Dedifferentiated amniotic fluid mesenchymal stem cell (primary cell): ENCODE measurements around the gene TPM4.
"Not testable (repeated sequence)": the region's sequence is repeated elsewhere in the genome, so short reads cannot be mapped to it uniquely, and the experiment has no call there.

Source experiments
- DNase-seq: peaks from one replicate; pipeline ENCODE4 v3.0.0-alpha.2; 2016; ENCODE audit errors: extremely low spot score

The TPM4 gene

GRCh38 chr19:16073481-16073880 lies 2.8 kb upstream of the TPM4 start:
- no peak for DNase-seq

DNA sequence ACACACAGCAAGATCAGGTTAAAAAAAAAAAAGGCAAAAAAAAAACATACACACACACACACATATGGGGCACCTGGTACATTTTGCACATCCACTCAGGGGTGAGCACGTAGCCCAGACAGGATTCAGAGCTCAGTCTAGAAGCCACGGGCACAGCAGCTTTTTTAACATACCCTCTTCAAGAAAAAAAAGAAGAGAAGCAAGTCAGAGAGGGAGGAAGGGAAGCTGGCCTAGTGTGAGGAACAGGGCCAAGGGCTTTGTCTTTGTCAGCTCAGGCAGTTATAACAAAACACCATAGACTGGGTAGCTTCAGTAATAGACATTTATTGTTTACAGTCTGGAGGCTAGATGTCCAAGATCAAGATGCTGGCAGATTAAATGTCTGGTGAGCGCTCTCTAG lies 2.3 kb upstream of the TPM4 start:
- no peak for DNase-seq

GRCh38 chr19:16074488-16075365 lies 1.6 kb upstream of the TPM4 start:
- no peak for DNase-seq

DNA sequence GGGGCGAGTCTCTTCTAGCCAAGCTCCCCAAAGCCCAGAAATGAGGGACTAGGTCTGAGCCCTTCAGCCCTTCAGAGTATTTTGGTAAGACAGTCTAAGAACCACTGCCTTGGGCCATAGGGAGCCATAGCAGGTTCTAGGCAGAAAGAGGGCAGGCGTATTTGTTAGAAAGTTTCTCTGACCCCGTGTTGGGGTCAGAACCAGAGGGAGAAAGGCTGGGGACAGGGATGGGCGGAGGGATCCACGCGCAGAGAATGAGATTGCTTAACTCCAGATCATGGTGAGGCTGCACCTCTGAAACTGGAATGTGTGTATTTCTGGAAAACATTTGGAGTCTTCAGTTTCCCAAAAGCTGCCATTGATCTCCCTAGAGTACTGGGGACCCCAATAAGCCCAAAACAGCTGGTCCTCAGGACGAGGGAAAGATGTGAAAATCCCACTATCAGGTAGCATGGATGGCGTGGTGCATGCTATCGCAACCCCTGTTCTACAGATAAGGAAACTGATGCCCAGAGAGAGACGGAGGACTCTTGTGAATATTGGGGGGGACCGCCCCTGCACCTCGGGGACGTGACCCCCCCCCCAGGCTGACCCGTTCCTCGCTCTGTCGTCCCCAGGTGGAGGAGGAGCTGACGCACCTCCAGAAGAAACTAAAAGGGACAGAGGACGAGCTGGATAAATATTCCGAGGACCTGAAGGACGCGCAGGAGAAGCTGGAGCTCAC lies 703 bp upstream of the TPM4 start:
- no peak for DNase-seq

DNA sequence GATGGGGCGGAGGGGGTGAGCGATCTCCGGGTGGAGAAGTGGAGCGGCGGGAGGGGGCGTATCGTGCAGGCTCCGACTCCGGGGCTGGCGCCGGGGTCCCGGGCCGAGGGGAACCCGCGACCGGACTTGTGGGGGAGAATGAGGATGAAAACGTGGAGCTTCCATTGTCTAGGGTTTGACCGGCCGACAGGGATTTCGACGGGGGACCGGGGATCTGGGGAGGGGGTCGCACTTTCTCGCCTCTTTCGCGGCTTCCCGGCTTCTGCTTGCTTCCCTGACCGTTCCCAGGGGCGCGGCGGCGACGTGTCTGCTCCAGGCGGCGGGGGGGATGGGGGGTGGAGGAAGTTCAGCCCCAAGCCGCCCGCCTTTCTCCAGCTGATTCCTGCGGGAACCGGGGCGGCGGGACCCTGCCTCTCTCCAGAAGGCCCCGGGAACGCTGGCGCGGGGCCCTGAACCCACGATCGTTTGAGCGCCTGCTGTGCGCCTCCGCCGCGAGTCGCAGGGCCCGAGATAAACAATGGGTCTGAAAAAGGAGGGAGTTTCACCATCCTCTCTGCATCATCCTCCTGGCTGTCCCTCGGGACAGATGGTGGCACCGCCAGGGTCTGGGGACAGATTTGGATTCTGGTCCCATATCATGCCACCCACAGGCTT lies 790 bp downstream of the TPM4 start:
- no peak for DNase-seq

DNA sequence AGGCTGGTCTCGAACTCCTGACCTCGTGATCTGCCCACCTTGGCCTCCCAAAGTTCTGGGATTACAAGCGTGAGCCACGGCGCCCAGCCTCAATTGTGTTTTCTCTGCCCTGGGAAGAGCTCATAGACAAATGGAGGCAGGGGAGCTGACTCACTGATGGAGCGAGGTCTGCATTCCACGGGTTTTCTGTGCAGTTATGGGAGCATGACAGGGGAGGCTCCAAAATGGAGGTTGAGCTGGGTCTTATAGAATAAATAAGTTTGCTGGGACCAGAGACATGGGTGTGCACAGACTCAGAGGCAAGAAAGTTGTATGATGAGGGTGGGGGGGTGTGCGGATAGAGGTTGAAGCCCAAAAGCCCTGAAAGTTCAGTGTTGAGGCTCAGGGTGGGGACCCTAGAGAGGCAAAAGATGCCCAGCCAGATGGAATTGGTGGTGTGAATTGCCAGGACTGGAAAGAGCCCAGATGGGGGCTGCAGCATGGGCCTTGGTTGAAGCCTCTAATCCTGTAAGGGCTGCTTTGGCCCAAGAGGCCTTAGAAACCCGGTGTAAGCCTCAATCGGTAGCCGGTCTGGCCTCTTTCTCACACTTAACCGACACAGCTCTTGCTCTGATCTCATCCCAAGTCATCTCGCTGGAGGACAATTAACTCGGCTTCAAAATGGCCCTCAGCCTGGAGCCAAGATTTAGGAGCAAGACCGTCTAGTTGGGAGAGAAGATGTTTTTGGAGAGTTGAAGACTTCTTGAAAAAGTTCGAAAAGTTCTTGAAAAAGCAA lies 1.9 kb downstream of the TPM4 start:
- peak; percentile 58 for DNase-seq

GRCh38 chr19:16078759-16079707 lies 2.7 kb downstream of the TPM4 start:
- DNase-seq, result peak; percentile 98

GRCh38 chr19:16084067-16084685 lies 7.9 kb downstream of the TPM4 start:
- DNase-seq, result no peak

GRCh38 chr19:16085115-16085514 lies 8.8 kb downstream of the TPM4 start:
- no peak for DNase-seq

DNA sequence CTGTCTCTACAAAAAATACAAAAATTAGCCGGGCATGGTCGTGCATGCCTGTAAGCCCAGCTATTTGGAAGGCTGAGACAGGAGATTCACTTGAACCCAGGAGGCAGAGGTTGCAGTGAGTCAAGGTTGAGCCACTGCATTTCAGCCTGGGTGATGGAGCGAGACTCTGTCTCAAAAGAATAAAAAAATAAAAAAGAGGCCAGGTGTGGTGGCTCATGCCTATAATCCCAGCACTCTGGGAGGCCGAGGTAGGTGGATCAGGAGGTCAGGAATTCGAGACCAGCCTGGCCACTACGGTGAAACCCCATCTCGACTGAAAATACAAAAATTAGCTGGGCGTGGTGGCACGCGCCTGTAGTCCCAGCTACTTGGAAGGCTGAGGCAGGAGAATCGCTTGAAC lies 11.1 kb downstream of the TPM4 start:
- DNase-seq, result not testable (repeated sequence)

GRCh38 chr19:16087940-16088339 lies 11.6 kb downstream of the TPM4 start:
- no peak for DNase-seq

- DNase-seq, result no peak
Observed at GRCh38 chr19:16088351-16089009, 12.2 kb downstream of the TPM4 start.

- DNase-seq, result no peak
Observed at GRCh38 chr19:16089010-16089846, 12.9 kb downstream of the TPM4 start.

- DNase-seq, result no peak
Observed at GRCh38 chr19:16091546-16092475, 15.5 kb downstream of the TPM4 start.

GRCh38 chr19:16094360-16095070 lies 18.2 kb downstream of the TPM4 start:
- peak; percentile 49 for DNase-seq

DNA sequence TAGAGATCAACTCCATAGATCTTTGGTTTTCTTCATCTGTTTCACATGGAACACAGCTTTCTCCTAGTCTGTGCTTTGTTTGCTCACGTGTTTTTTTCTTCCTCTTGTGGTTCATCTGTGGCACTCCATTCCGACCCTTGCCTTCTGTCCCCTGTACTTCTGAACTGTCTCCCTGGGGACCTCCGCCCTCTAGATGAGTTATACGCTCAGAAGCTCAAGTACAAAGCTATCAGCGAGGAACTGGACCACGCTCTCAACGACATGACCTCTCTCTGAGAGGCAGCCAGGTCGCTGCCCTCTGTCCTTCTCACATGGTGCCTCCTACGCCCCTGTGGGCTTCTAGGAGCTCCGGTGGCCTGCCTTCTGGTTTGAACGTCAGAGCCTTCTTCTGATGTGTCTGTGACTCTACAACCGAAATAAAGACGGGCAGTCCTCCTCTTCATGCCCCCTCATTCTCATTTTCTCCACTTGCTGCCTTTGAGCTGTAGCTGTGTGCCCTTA lies 18.8 kb downstream of the TPM4 start:
- DNase-seq, result no peak
